ENCODE results near the gene SPATA16. TPM values are rescaled to one million over a fixed set of nuclear protein-coding genes. Genes with fewer than 3 reads are reported as not detected.

Gene SPATA16
- total RNA-seq, 2 experiments from 2014 or later: not detected

DNA sequence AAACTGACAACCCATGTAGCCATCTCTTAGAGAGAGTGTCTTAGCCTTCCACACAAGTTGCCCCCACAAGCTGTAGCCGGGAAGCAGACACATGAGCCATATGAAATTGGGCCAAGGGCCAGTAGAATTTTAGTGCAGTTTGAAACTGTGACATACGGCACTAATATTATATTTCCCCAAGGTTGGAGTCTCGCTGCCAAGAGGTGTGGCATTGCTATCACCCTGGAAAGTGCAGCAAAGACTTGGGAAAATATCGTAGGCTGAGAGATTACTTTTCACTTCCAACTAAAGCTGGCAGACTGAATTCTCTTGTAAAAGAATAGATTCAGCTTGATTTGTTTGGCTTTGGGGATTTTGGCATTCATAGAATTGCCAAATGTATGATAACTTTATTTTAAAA lies 301.4 kb downstream of the SPATA16 start:
- Mint-ChIP-seq H3K36me3 (ENCODE audit: low read depth) (no peaks in the 10 kb centered on the region), H3K27me3 (peaks cover 10% of the 10 kb centered on the region), H3K9me3 (no peaks in the 10 kb centered on the region), H3K27ac (no peak overlapping the region), H3K4me3 (no peak overlapping the region), H3K4me1 (no peaks in the 10 kb centered on the region)
- ChIA-PET CTCF (no interaction called here), POLR2A (no interaction called here)
- no peak for DNase-seq
